Measurements from ENCODE around the gene ASB9. TPM values are rescaled to one million over a fixed set of nuclear protein-coding genes. Genes with fewer than 3 reads are reported as not detected.

ASB9 gene
- polyA plus RNA-seq, 4 donors, result 0.54 to 3.4 (median 1.7) TPM

DNA sequence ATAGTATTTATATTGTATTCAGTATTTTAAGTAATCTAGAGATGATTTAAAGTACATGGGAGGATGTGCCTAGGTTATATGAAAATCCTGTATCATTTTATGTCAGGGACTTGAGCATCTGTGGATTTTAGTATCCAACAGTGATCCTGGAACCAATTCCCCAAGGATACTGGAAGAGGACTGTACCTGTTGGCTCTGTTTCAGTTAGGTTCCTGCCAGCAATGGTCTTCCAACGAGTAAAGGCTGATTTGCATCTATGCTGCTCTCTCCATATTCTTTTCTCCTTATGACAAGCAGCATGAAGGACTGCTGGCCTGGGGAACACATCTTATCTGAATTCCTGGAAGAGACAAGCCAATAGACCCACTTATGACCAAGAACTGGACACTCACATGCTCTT is 34.9 kb downstream of the ASB9 start:
- Histone ChIP-seq H3K4me3 (ENCODE audit: low read depth in 1 of 3, low read length in 3 of 3) (no peak overlapping the region), H3K9me3 (ENCODE audit: control insufficient read depth in 2 of 2, insufficient read depth in 1 of 2, low read depth in 1 of 2, low read length in 1 of 2) (no peaks in the 10 kb centered on the region), H3K4me1 (ENCODE audit: control insufficient read depth in 3 of 3, insufficient read depth in 2 of 3, low read depth in 1 of 3, low read length in 2 of 3) (no peaks in the 10 kb centered on the region), H3K36me3 (ENCODE audit: control insufficient read depth in 3 of 3, insufficient read depth in 2 of 3, low read depth in 1 of 3, low read length in 3 of 3) (no peaks in the 10 kb centered on the region), H3K27me3 (ENCODE audit: control insufficient read depth in 3 of 3, insufficient read depth in 3 of 3, low read length in 3 of 3) (no peaks in the 10 kb centered on the region), H3K27ac (ENCODE audit: low read depth in 1 of 3, low read length in 2 of 3) (no peak overlapping the region)
- 32 to 74% (median 53%) methylated on average over 1 of the region's 1 CpG for WGBS, 3 donors
- DNase-seq, result no peak
- no peak for FAIRE-seq

DNA sequence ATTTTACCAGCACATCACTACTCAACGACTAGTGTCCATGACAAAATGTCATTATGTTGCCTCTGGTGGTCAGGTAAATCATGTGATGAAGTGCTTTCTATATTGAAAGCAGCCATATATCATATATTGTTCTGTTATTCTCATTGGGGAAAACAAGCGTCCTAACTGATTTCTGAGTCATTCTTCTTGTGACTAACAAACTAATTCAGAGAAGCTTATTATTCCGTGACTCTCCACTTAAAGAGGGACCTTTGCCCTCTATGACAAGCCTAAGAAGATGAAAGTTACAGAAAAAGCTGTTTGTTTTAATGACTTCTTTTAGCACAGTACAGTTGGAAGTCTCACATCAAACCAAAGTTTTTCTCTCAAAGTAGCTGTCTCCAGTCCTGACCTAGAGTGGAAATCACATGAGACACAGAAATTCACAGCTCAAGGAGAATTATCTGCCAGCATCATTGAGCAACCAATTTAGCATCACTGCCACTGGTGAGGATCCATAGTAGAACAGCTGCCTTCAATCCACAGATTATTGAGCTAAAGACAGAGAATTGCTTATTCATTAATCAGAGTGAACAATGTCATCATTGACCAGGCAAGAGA is 36.4 kb downstream of the ASB9 start:
- Histone ChIP-seq H3K9me3 (ENCODE audit: control insufficient read depth in 2 of 2, insufficient read depth in 1 of 2, low read depth in 1 of 2, low read length in 1 of 2) (no peaks in the 10 kb centered on the region), H3K27me3 (ENCODE audit: control insufficient read depth in 3 of 3, insufficient read depth in 3 of 3, low read length in 3 of 3) (no peaks in the 10 kb centered on the region), H3K4me3 (ENCODE audit: low read depth in 1 of 3, low read length in 3 of 3) (no peak overlapping the region), H3K36me3 (ENCODE audit: control insufficient read depth in 3 of 3, insufficient read depth in 2 of 3, low read depth in 1 of 3, low read length in 3 of 3) (no peaks in the 10 kb centered on the region), H3K4me1 (ENCODE audit: control insufficient read depth in 3 of 3, insufficient read depth in 2 of 3, low read depth in 1 of 3, low read length in 2 of 3) (no peaks in the 10 kb centered on the region), H3K27ac (ENCODE audit: low read depth in 1 of 3, low read length in 2 of 3) (peak overlapping the region in 1 of 3 donors; percentile 13)
- WGBS, 3 donors, result 17 to 43% (median 29%) methylated on average over 3 of the region's 3 CpGs
- DNase-seq (peak; percentile 0 to 41), FAIRE-seq (no peak)

DNA sequence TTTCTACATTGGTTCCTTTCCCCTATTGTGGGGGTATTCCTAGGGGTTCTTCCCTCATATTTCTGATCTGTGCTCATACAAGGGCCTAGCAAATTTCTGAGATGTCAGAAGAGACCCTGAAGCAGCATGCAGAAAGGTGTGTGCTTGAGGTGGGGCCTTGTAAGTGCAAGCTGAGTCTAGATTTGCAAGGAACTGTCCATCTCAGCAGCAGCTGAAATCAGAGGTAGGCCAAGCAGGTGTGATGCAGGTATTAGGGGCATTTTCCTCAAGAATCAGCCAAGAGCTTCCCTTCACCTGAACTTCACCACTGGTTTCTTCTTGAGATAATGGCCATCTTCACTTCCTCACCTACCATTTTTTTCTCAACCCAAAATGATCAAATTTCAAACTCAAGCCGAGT is 45.1 kb downstream of the ASB9 start:
- DNase-seq (no peak), FAIRE-seq (no peak)
- Histone ChIP-seq H3K4me3 (ENCODE audit: low read depth in 1 of 3, low read length in 3 of 3) (no peak overlapping the region), H3K36me3 (ENCODE audit: control insufficient read depth in 3 of 3, insufficient read depth in 2 of 3, low read depth in 1 of 3, low read length in 3 of 3) (no peaks in the 10 kb centered on the region), H3K27me3 (ENCODE audit: control insufficient read depth in 3 of 3, insufficient read depth in 3 of 3, low read length in 3 of 3) (no peaks in the 10 kb centered on the region), H3K27ac (ENCODE audit: low read depth in 1 of 3, low read length in 2 of 3) (no peak overlapping the region), H3K4me1 (ENCODE audit: control insufficient read depth in 3 of 3, insufficient read depth in 2 of 3, low read depth in 1 of 3, low read length in 2 of 3) (no peaks in the 10 kb centered on the region), H3K9me3 (ENCODE audit: control insufficient read depth in 2 of 2, insufficient read depth in 1 of 2, low read depth in 1 of 2, low read length in 1 of 2) (no peaks in the 10 kb centered on the region)
- WGBS, 3 donors, result 68 to 88% (median 87%) methylated on average over 1 of the region's 1 CpG

DNA sequence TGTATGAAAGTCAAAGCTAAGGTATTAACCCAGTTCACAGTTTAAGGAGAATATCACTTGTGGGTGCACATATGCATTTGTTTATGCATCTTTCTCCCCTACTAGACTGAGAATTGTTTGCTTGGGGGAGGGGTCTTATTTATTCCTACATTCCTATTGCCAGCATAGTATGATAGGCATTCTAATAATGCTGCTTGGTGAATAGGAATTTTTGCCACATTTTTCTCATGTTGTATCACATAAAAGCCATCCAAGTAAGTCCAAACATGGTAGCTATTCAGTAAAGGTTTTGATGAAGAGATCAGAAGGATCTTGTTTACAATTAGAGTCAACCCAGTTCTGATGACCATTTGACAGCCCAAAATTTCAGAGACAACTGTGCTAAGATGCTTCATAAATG is 48.6 kb downstream of the ASB9 start:
- no peak for FAIRE-seq
- no peaks in the 10 kb centered on the region for H3K36me3 ChIP-seq (ENCODE audit: control insufficient read depth in 3 of 3, insufficient read depth in 2 of 3, low read depth in 1 of 3, low read length in 3 of 3)

DNA sequence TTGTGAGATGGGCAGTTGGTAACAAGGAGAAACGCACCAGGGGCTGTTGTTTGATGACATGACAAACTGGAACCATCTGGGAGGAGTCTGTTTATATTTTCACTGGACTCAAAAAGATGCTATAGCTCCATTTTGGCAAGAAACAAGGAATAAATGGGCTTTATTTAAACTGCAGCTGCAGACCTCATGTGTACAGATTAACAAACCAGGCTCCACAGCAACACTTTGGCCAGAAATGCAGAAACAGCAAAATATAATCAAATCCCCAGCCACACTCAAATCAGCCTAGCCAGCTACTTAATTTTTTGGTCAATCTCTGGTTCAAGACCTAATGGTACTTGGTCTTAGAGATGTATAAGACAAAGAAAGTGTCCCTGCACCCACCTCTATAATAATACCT is 52.7 kb downstream of the ASB9 start:
- 48 to 75% (median 65%) methylated on average over 1 of the region's 1 CpG for WGBS, 3 donors
- H3K4me1 ChIP-seq (ENCODE audit: control insufficient read depth in 3 of 3, insufficient read depth in 2 of 3, low read depth in 1 of 3, low read length in 2 of 3), result no peaks in the 10 kb centered on the region
- H3K27ac ChIP-seq (ENCODE audit: low read depth in 1 of 3, low read length in 2 of 3), result no peak overlapping the region
- DNase-seq, result no peak
- H3K4me3 ChIP-seq (ENCODE audit: low read depth in 1 of 3, low read length in 3 of 3), result no peak overlapping the region
- FAIRE-seq, result no peak
- H3K36me3 ChIP-seq (ENCODE audit: control insufficient read depth in 3 of 3, insufficient read depth in 2 of 3, low read depth in 1 of 3, low read length in 3 of 3), result no peaks in the 10 kb centered on the region
- no peaks in the 10 kb centered on the region for H3K9me3 ChIP-seq (ENCODE audit: control insufficient read depth in 2 of 2, insufficient read depth in 1 of 2, low read depth in 1 of 2, low read length in 1 of 2)
- H3K27me3 ChIP-seq (ENCODE audit: control insufficient read depth in 3 of 3, insufficient read depth in 3 of 3, low read length in 3 of 3), result no peaks in the 10 kb centered on the region

More for the DNA sequence above, 48.6 kb downstream of the ASB9 start:
- no peak for DNase-seq
- no peak overlapping the region for H3K4me3 ChIP-seq (ENCODE audit: low read depth in 1 of 3, low read length in 3 of 3)
- no peaks in the 10 kb centered on the region for H3K27me3 ChIP-seq (ENCODE audit: control insufficient read depth in 3 of 3, insufficient read depth in 3 of 3, low read length in 3 of 3)
- no peaks in the 10 kb centered on the region for H3K9me3 ChIP-seq (ENCODE audit: control insufficient read depth in 2 of 2, insufficient read depth in 1 of 2, low read depth in 1 of 2, low read length in 1 of 2)
- H3K4me1 ChIP-seq (ENCODE audit: control insufficient read depth in 3 of 3, insufficient read depth in 2 of 3, low read depth in 1 of 3, low read length in 2 of 3), result no peaks in the 10 kb centered on the region
- H3K27ac ChIP-seq (ENCODE audit: low read depth in 1 of 3, low read length in 2 of 3), result no peak overlapping the region

GRCh38 chrX:15216280-15216679 is 53.6 kb downstream of the ASB9 start:
- Histone ChIP-seq H3K27ac (ENCODE audit: low read depth in 1 of 3, low read length in 2 of 3) (no peak overlapping the region), H3K4me1 (ENCODE audit: control insufficient read depth in 3 of 3, insufficient read depth in 2 of 3, low read depth in 1 of 3, low read length in 2 of 3) (no peaks in the 10 kb centered on the region), H3K36me3 (ENCODE audit: control insufficient read depth in 3 of 3, insufficient read depth in 2 of 3, low read depth in 1 of 3, low read length in 3 of 3) (no peaks in the 10 kb centered on the region), H3K4me3 (ENCODE audit: low read depth in 1 of 3, low read length in 3 of 3) (no peak overlapping the region), H3K27me3 (ENCODE audit: control insufficient read depth in 3 of 3, insufficient read depth in 3 of 3, low read length in 3 of 3) (no peaks in the 10 kb centered on the region), H3K9me3 (ENCODE audit: control insufficient read depth in 2 of 2, insufficient read depth in 1 of 2, low read depth in 1 of 2, low read length in 1 of 2) (no peaks in the 10 kb centered on the region)
- DNase-seq (no peak), FAIRE-seq (no peak)
- 59 to 94% (median 93%) methylated on average over 1 of the region's 1 CpG for WGBS, 3 donors

GRCh38 chrX:15215366-15215765 is 54.5 kb downstream of the ASB9 start:
- Histone ChIP-seq H3K9me3 (ENCODE audit: control insufficient read depth in 2 of 2, insufficient read depth in 1 of 2, low read depth in 1 of 2, low read length in 1 of 2) (no peaks in the 10 kb centered on the region), H3K4me1 (ENCODE audit: control insufficient read depth in 3 of 3, insufficient read depth in 2 of 3, low read depth in 1 of 3, low read length in 2 of 3) (no peaks in the 10 kb centered on the region), H3K36me3 (ENCODE audit: control insufficient read depth in 3 of 3, insufficient read depth in 2 of 3, low read depth in 1 of 3, low read length in 3 of 3) (no peaks in the 10 kb centered on the region), H3K4me3 (ENCODE audit: low read depth in 1 of 3, low read length in 3 of 3) (no peak overlapping the region), H3K27ac (ENCODE audit: low read depth in 1 of 3, low read length in 2 of 3) (no peak overlapping the region), H3K27me3 (ENCODE audit: control insufficient read depth in 3 of 3, insufficient read depth in 3 of 3, low read length in 3 of 3) (no peaks in the 10 kb centered on the region)
- FAIRE-seq, result no peak
- DNase-seq, result no peak
- WGBS, 3 donors, result 83 to 96% (median 94%) methylated on average over 2 of the region's 2 CpGs

- H3K27ac ChIP-seq (ENCODE audit: low read depth in 1 of 3, low read length in 2 of 3), result no peak overlapping the region
- no peaks in the 10 kb centered on the region for H3K27me3 ChIP-seq (ENCODE audit: control insufficient read depth in 3 of 3, insufficient read depth in 3 of 3, low read length in 3 of 3)
- 61 to 67% (median 63%) methylated on average over 1 of the region's 1 CpG for WGBS, 3 donors
- no peaks in the 10 kb centered on the region for H3K9me3 ChIP-seq (ENCODE audit: control insufficient read depth in 2 of 2, insufficient read depth in 1 of 2, low read depth in 1 of 2, low read length in 1 of 2)
- H3K4me1 ChIP-seq (ENCODE audit: control insufficient read depth in 3 of 3, insufficient read depth in 2 of 3, low read depth in 1 of 3, low read length in 2 of 3), result no peaks in the 10 kb centered on the region
- DNase-seq (no peak), FAIRE-seq (no peak)
- H3K4me3 ChIP-seq (ENCODE audit: low read depth in 1 of 3, low read length in 3 of 3), result no peak overlapping the region
- no peaks in the 10 kb centered on the region for H3K36me3 ChIP-seq (ENCODE audit: control insufficient read depth in 3 of 3, insufficient read depth in 2 of 3, low read depth in 1 of 3, low read length in 3 of 3)
Observed at GRCh38 chrX:15214588-15214987, 55.3 kb downstream of the ASB9 start.

DNA sequence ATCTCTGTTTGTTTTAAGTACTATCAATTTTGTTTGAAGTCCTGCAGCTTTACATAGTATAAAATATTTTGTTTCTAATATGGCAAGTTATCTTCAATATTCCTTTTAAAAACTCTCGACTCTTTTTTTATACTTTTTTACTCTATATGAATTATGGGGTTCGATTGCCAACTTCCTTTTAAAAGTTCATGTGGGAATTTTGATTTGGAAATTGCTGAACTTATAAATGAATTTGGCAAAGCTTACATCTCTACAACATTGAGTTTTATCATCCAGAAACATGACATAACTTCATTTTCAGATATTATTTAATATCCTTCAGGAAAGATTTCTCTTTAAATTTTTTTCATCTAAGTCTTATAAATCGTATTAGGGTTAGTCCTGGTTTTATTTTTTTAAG is 60.8 kb downstream of the ASB9 start:
- Histone ChIP-seq H3K27ac (ENCODE audit: low read depth in 1 of 3, low read length in 2 of 3) (no peak overlapping the region), H3K9me3 (ENCODE audit: control insufficient read depth in 2 of 2, insufficient read depth in 1 of 2, low read depth in 1 of 2, low read length in 1 of 2) (no peaks in the 10 kb centered on the region), H3K4me3 (ENCODE audit: low read depth in 1 of 3, low read length in 3 of 3) (no peak overlapping the region), H3K27me3 (ENCODE audit: control insufficient read depth in 3 of 3, insufficient read depth in 3 of 3, low read length in 3 of 3) (no peaks in the 10 kb centered on the region), H3K36me3 (ENCODE audit: control insufficient read depth in 3 of 3, insufficient read depth in 2 of 3, low read depth in 1 of 3, low read length in 3 of 3) (no peaks in the 10 kb centered on the region), H3K4me1 (ENCODE audit: control insufficient read depth in 3 of 3, insufficient read depth in 2 of 3, low read depth in 1 of 3, low read length in 2 of 3) (no peaks in the 10 kb centered on the region)
- no peak for DNase-seq
- peak; percentile 77 for FAIRE-seq
- WGBS, 3 donors, result 82 to 91% (median 90%) methylated on average over 3 of the region's 3 CpGs

All from small intestine (tissue), 7 donors.